HG02588 (cell line): ENCODE results near the gene COTL1.
"Not testable (repeated sequence)": the region's sequence is repeated elsewhere in the genome, so short reads cannot be mapped to it uniquely, and the experiment has no call there.

ENCODE experiments used
- ATAC-seq: cut with Tn5 transposase; IDR thresholded peaks from one replicate; pipeline ENCODE4 v1.9.1; 2021; ENCODE audit warnings: mild to moderate bottlenecking, moderate library complexity; ENCODE audit not compliant: unreplicated experiment

Gene COTL1

DNA sequence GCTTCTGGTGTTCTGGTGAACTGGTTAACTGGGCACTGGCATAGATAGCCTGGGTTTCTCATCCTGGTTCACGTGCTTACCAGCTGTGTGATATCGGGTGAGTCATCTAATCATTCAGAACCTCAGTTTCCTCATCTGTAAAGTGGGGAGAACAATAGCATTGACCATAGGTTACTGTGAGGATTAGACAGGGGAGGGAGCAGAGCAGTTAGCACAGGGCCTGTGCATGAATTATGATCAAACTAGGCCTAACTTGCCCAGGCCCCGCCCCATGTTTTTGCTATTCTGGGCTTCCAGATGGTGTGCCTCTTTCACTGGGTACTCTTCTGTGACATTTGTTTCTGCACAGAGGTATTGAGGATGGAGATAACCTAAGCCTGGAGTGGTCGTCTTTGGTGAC, 25.8 kb upstream of the COTL1 start:
- no peak for ATAC-seq

GRCh38 chr16:84643180-84643583, 25.3 kb upstream of the COTL1 start:
- no peak for ATAC-seq

GRCh38 chr16:84641643-84642358, 23.9 kb upstream of the COTL1 start:
- ATAC-seq, result no peak

DNA sequence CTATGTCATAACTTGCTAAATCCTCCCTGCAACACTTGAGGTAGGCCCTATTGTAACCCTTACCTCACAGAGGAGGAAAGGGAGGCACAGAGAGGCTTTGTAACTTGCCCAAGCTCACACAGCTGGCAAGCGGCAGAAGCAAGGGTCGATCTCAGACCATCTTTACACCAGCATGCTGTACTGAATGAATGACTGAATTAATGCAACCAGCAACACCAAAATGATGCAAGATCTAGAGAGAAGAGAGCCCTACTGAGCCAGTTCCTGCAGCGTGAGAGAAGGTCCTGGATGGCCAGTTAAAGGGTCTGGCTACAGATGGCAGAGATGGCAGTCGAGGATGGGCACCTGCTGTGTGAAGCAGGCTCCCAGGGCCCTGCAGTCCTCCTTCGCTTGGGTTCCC, 22.3 kb upstream of the COTL1 start:
- ATAC-seq, result no peak

DNA sequence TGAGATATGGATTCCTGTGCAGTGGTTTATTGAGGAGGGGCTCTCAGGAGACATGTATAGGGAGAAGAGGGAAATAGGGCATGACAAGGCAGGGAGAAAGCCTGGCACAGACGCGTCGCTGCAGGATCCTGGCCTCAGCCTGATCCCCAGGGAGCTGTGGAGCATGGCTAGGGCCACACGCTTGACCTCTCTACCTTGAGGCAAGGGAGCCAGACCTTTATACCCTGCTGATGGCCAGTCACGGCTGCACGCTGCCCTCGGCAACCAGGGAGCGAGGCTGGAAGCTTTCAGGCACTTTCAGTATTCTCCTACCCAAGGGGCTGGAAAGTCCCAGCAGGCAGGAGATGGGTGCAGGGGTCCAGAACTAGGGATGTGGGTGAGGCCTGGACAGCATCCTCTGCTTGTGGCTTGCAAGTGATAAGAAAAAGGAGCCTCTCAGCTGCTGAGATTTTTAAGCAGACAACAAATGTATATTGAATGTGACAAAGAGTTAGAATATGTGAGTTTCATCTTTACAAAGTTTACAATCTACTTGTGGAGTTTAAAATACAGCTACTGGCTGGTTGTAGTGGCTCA, 20.4 kb upstream of the COTL1 start:
- ATAC-seq, result no peak

- no peak for ATAC-seq
These were observed 19.8 kb upstream of the COTL1 start for GRCh38 chr16:84637709-84638108.

GRCh38 chr16:84635702-84636101, 17.8 kb upstream of the COTL1 start:
- ATAC-seq, result no peak

DNA sequence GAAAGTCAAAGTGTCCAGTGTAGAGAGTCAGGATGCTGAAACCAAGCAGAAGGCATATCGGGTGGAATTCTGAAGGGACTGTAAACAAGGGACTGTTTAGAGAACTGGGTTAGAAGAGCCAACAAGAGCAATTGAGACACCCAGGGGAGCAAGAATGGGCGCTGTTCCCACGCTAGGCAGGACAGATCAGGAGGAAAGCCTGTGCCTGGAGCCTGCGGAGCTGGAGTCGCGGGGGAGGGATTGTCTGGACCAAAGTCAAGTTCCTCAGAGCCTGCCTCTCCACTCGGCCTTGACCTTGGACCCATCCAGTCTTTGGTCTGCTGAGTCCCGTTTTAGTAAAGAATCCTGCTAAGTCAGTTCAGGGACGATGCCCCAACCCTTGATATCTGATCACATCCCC, 15.7 kb upstream of the COTL1 start:
- ATAC-seq, result no peak

DNA sequence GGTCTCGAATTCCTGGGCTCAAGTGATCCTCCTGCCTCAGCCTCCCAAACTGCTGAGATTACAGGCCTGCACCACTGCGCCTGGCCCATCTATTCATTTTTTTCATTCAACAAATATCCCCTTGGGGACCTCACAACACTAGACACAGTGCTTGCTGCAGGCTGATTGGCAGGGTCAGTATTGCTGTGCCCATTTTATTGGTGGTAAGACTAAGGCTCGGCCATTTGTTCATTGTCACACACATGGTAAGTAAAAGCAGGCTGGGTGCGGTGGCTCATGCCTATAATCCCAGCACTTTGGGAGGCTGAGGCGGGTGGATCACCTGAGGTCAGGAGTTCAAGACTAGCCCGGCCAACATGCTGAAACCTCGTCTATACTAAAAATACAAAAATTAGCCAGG, 15.0 kb upstream of the COTL1 start:
- ATAC-seq, result not testable (repeated sequence)

DNA sequence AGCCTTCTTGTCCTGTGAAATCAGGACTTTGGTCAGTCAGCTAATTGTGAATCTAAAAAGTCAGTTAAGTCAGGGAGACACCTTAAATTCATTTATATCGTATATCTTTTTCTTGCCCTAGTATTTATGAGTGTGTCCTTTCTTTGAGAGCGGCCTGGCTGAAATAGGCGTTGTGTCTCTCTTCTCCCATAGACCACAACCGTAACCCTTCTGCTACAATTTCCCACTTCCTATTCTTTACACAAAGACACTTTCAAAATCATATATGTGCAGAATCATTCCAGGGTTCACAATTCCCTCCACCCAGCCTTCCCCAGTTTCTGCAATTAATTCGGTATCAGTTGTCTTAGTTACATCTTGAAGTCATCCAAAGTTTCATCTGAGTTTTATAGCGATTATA, 14.0 kb upstream of the COTL1 start:
- no peak for ATAC-seq

GRCh38 chr16:84631153-84631466, 13.2 kb upstream of the COTL1 start:
- no peak for ATAC-seq

GRCh38 chr16:84630446-84631152, 12.7 kb upstream of the COTL1 start:
- ATAC-seq, result no peak

DNA sequence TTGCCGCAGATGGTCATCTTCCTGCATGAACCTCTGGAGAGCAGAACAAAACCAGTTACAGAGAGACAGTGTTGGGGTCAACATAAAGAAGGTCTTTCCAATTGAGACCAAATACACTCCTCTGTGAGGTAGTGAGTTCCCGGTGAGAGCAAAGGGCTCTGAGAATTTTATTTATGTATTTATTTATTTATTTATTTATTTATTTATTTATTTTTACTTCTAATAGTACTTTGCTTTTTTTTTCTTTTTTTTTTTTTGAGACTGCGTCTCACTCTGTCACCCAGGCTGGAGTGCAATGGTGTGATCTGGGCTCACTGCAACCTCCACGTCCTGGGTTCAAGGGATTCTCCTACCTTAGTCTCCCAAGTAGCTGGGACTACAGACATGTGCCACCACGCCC, 12.1 kb upstream of the COTL1 start:
- no peak for ATAC-seq

GRCh38 chr16:84629580-84629979, 11.7 kb upstream of the COTL1 start:
- no peak for ATAC-seq

- no peak for ATAC-seq
These were observed 10.4 kb upstream of the COTL1 start for GRCh38 chr16:84628226-84628731.

DNA sequence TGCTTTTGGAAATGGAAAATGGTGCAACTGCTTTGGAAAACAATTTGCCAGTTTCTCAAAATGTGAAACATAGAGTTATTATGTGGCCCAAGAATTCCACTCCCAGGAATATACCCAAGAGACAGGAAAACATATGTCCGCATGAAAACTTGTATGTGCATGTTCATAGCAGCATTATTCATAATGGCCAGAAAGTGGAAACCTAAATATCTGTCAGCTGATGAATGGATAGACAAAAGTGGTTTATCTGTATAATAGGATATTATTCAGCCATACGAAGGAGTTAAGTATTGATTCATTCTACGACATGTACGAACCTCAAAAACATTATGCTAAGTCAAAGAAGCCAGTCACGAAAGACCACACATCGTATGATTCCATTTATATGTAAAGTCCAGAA, 7.7 kb upstream of the COTL1 start:
- ATAC-seq, result no peak

DNA sequence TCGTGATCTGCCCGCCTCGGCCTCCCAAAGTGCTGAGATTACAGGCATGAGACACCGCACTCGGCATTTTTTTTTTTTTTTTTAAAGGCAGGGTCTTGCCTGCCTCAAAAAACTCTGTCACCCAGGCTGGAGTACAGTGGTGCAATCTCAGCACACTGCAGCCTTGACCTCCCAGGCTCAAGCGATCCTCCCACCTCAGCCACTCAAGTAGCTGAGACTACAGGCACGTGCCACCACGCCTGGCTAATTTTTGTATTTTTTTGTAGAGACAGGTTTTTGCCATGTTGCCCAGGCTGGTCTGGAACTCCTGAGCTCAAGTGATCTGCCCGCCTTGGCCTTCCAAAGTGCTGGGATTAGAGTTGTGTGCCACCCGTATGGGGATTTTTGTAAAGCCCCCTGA, 3.0 kb upstream of the COTL1 start:
- ATAC-seq, result not testable (repeated sequence)

DNA sequence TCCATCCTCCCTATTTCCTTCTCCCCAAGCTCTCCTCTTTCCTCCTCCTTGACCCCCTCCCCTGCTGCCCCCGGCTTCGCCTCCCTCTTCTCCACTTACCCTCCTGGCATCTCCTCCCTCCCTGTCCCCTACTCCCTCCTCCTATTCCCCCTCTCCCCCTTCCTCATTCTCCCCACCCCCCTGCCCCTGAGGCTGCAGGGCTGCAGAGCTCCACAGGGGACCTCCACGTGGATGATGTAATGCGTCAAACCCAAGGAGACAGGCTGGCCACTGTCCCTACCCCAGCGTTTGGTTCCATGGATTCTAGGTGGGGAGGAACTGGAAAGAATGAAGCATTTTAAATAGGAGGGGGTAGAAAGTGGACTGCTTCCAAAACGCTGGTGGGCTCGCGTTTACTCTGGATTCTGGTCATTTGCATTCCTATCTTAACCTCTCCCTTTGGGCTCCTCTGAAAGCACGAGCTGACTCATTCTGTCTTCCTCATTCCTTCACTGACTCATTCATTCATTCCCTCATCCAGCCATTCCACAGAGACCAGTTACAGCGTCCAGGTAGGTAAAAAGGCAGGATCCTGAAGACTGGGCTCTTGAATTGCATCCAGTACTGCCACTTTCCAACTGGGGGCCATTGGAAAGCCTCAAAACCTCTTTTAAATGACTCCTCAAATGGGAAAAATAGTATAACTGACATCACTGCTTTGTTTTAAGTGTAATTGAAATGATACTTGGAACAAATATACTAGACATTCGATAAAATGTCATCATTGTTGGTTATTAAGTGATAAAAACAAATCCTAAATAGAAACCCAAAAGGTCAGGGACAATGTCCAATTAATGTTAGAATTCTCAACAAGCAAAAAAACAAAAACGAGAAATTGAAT, 943 bp upstream of the COTL1 start:
- ATAC-seq, result no peak

DNA sequence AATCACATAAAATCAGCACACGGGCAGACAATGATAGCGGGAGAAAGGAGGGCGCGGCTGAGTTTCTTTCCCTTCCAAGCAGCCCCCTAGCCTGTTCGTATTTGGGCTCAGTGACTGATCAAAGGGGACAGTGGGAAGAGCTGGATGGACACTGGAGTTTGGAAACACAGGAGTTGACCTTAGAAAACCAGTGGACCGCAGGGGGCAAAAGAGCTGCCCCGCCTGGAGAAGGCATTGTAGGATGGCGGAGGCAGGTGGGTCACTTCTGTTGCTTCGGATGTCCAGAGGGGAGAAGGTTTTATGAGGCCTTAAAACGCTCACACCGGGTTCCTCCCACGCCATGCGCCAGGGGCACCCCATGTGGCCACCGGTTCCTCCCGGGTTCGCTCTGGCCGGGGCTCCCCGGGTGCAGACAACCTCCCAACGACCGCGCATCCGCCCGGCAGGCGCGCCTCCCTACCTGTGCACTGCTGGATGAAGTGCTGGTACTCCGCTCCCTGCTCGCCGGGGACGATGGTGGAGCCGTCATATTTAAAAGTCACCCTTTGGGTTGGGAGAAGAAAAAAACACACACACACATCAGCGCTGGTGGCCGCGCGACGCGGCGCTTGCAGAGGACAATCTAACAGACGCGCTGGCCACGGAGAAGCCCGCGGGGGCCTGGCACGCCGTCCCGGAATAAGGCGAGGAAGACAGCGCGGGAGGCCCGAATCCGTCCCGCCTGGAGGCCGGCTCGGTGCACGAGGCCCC, 662 bp downstream of the COTL1 start:
- ATAC-seq, result peak; percentile 25

GRCh38 chr16:84616515-84616914, 1.4 kb downstream of the COTL1 start:
- no peak for ATAC-seq
